IMR-90 (cell line): ENCODE measurements around the gene CELA3A.
"Not testable (repeated sequence)": the region's sequence is repeated elsewhere in the genome, so short reads cannot be mapped to it uniquely, and the experiment has no call there.

Source experiments
- CEBPB ChIP-seq: IDR thresholded peaks from 2 replicates; pipeline ENCODE4 v1.6.1; 2012; ENCODE audit warnings: low read depth, low read length, improper control_type of control experiment
- ELK1 ChIP-seq: fragments of 150-350 bp; IDR thresholded peaks from 2 replicates; pipeline ENCODE4 v1.6.1; 2016; ENCODE audit warnings: low read depth, mild to moderate bottlenecking, low read length, moderate library complexity, borderline replicate concordance
- FOS ChIP-seq: fragments of 150-350 bp; IDR thresholded peaks from 2 replicates; pipeline ENCODE4 v1.6.1; 2016; ENCODE audit warnings: low read depth, low read length
- MAZ ChIP-seq: IDR thresholded peaks from 2 replicates; pipeline ENCODE4 v1.6.1; 2012; ENCODE audit warnings: low read depth, mild to moderate bottlenecking, low read length, improper control_type of control experiment, moderate library complexity, borderline replicate concordance
- MXI1 ChIP-seq: IDR thresholded peaks from 2 replicates; pipeline ENCODE4 v1.6.1; 2012; ENCODE audit warnings: low read depth, mild to moderate bottlenecking, low read length, moderate library complexity, borderline replicate concordance
- POLR2A ChIP-seq: IDR thresholded peaks from 2 replicates; pipeline ENCODE4 v1.6.1; 2012; ENCODE audit warnings: mild to moderate bottlenecking, low read depth, low read length
- RAD21 ChIP-seq: IDR thresholded peaks from 2 replicates; pipeline ENCODE4 v1.6.1; 2012; ENCODE audit warnings: low read length, improper control_type of control experiment
- RFX5 ChIP-seq: IDR thresholded peaks from 2 replicates; pipeline ENCODE4 v1.8.0; 2012; ENCODE audit warnings: low read depth, mild to moderate bottlenecking, low read length, moderate library complexity
- USF2 ChIP-seq: fragments of 150-350 bp; IDR thresholded peaks from 2 replicates; pipeline ENCODE4 v1.6.1; 2017; ENCODE audit warnings: mild to moderate bottlenecking, antibody characterized with exemption, low read length, low read depth
- TF ChIP-seq, protein P1 (sequence below): conservative IDR thresholded peaks from 2 replicates; pipeline ENCODE4 v1.5.1; 2012; ENCODE audit warnings: mild to moderate bottlenecking, low read depth, low read length, improper control_type of control experiment

GRCh38 chr1:22003959-22004358, 2.5 kb downstream of the CELA3A start:
- TF ChIP-seq, protein P1, sequence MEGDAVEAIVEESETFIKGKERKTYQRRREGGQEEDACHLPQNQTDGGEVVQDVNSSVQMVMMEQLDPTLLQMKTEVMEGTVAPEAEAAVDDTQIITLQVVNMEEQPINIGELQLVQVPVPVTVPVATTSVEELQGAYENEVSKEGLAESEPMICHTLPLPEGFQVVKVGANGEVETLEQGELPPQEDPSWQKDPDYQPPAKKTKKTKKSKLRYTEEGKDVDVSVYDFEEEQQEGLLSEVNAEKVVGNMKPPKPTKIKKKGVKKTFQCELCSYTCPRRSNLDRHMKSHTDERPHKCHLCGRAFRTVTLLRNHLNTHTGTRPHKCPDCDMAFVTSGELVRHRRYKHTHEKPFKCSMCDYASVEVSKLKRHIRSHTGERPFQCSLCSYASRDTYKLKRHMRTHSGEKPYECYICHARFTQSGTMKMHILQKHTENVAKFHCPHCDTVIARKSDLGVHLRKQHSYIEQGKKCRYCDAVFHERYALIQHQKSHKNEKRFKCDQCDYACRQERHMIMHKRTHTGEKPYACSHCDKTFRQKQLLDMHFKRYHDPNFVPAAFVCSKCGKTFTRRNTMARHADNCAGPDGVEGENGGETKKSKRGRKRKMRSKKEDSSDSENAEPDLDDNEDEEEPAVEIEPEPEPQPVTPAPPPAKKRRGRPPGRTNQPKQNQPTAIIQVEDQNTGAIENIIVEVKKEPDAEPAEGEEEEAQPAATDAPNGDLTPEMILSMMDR = not testable (repeated sequence)
- not testable (repeated sequence) for TF ChIP-seq POLR2A, CEBPB, RAD21, FOS, MXI1, MAZ, RFX5, USF2, ELK1
